DND-41 (cell line): ENCODE measurements around the gene MAG.

Experiments
- ATAC-seq: fragments of 200-7000 bp; cut with Tn5 transposase; 3 replicates; pipeline ENCODE4 v1.9.1; 2021; ENCODE audit warnings: low read depth; ENCODE audit not compliant: insufficient read depth
- DNase-seq: peaks from one replicate; pipeline ENCODE4 v3.0.0-alpha.2; 2020
- H2AFZ ChIP-seq: 2 replicates; pipeline ENCODE4 v1.6.0; 2012; ENCODE audit warnings: low read depth, low read length
- H3K27ac ChIP-seq: 2 replicates; pipeline ENCODE4 v1.5.1; 2012; ENCODE audit warnings: low read length, inconsistent platforms
- H3K27me3 ChIP-seq: fragments of 200-600 bp; sonication (generic); 2 replicates; pipeline ENCODE4 v1.6.0; 2012; ENCODE audit warnings: low read length, mild to moderate bottlenecking, inconsistent platforms; ENCODE audit not compliant: insufficient read depth, poor library complexity
- H3K36me3 ChIP-seq: 2 replicates; pipeline ENCODE4 v1.5.1; 2012; ENCODE audit warnings: low read length, inconsistent platforms; ENCODE audit not compliant: insufficient read depth
- H3K4me1 ChIP-seq: 2 replicates; pipeline ENCODE4 v1.5.1; 2012; ENCODE audit warnings: mild to moderate bottlenecking, low read length; ENCODE audit not compliant: insufficient read depth
- H3K4me2 ChIP-seq: 2 replicates; pipeline ENCODE4 v1.6.0; 2012; ENCODE audit warnings: mild to moderate bottlenecking, moderate library complexity, low read length, inconsistent platforms; ENCODE audit not compliant: insufficient read depth
- H3K4me3 ChIP-seq, 2 experiments: fragments of 200-600 bp in 1 of 2; shearing (Covaris generic) in 1 of 2; 2 replicates each; pipeline ENCODE4 v1.5.1; 2012 to 2016; ENCODE audit warnings: inconsistent platforms in 2 of 2, low read length in 2 of 2, mild to moderate bottlenecking in 2 of 2, low read depth in 1 of 2, moderate library complexity in 1 of 2
- H3K79me2 ChIP-seq: 2 replicates; pipeline ENCODE4 v1.6.0; 2012; ENCODE audit warnings: low read length, inconsistent platforms; ENCODE audit not compliant: insufficient read depth
- H3K9ac ChIP-seq: 2 replicates; pipeline ENCODE4 v1.6.0; 2012; ENCODE audit warnings: low read depth, mild to moderate bottlenecking, inconsistent platforms, low read length, moderate library complexity
- H3K9me3 ChIP-seq: 2 replicates; pipeline ENCODE4 v1.5.1; 2012; ENCODE audit warnings: low read length, moderate library complexity, mild to moderate bottlenecking, inconsistent platforms; ENCODE audit not compliant: insufficient read depth, severe bottlenecking
- H4K20me1 ChIP-seq: 2 replicates; pipeline ENCODE4 v1.6.0; 2012; ENCODE audit warnings: low read length; ENCODE audit not compliant: insufficient read depth
- CTCF ChIP-seq: IDR thresholded peaks from 2 replicates; pipeline ENCODE4 v1.5.1; 2012; ENCODE audit warnings: borderline replicate concordance, low read length, moderate library complexity, mild to moderate bottlenecking; ENCODE audit not compliant: poor library complexity, severe bottlenecking; ENCODE audit errors: extremely low read depth
- EZH2 ChIP-seq: IDR thresholded peaks from 3 replicates; pipeline ENCODE4 v1.6.1; 2012; ENCODE audit warnings: borderline replicate concordance, low read depth, mild to moderate bottlenecking, moderate library complexity, low read length, inconsistent platforms; ENCODE audit not compliant: severe bottlenecking

The MAG gene

GRCh38 chr19:35261356-35262100, 30.4 kb upstream of the MAG start:
- Histone ChIP-seq H3K9ac (no peak overlapping the region), H3K4me3 (no peak overlapping the region), H3K4me2 (no peak overlapping the region), H3K36me3 (peaks cover 6% of the 10 kb centered on the region), H3K27me3 (no peaks in the 10 kb centered on the region), H3K9me3 (no peaks in the 10 kb centered on the region), H4K20me1 (peaks cover 16% of the 10 kb centered on the region), H3K4me1 (peaks cover 6% of the 10 kb centered on the region), H2AFZ (no peak overlapping the region), H3K79me2 (peaks cover 3% of the 10 kb centered on the region), H3K27ac (no peak overlapping the region)
- no peak for TF ChIP-seq EZH2
- TF ChIP-seq CTCF, result no peak
- DNase-seq (no peak), ATAC-seq (no peak; the same call in 2 of the 3 replicates)

GRCh38 chr19:35262101-35262761, 29.7 kb upstream of the MAG start:
- Histone ChIP-seq H3K36me3 (peaks cover 9% of the 10 kb centered on the region), H3K4me2 (no peak overlapping the region), H3K9ac (no peak overlapping the region), H3K4me1 (peaks cover 13% of the 10 kb centered on the region), H3K9me3 (no peaks in the 10 kb centered on the region), H3K27me3 (no peaks in the 10 kb centered on the region), H3K27ac (no peak overlapping the region), H3K79me2 (peaks cover 10% of the 10 kb centered on the region), H4K20me1 (peaks cover 21% of the 10 kb centered on the region), H2AFZ (no peak overlapping the region), H3K4me3 (no peak overlapping the region)
- no peak for DNase-seq
- ATAC-seq, result no peak; the same call in 2 of the 3 replicates
- TF ChIP-seq CTCF, result no peak
- no peak for TF ChIP-seq EZH2

- H3K4me3 ChIP-seq, result no peak overlapping the region
- H3K4me2 ChIP-seq, result no peak overlapping the region
- DNase-seq (no peak), ATAC-seq (no peak)
- H3K9ac ChIP-seq, result no peak overlapping the region
- peaks cover 19% of the 10 kb centered on the region for H3K79me2 ChIP-seq
- no peaks in the 10 kb centered on the region for H3K27me3 ChIP-seq
- TF ChIP-seq CTCF, result no peak
- TF ChIP-seq EZH2, result no peak
- no peak overlapping the region for H2AFZ ChIP-seq
- H3K27ac ChIP-seq, result no peak overlapping the region
- H4K20me1 ChIP-seq, result peaks cover 20% of the 10 kb centered on the region
- H3K9me3 ChIP-seq, result no peaks in the 10 kb centered on the region
- peaks cover 9% of the 10 kb centered on the region for H3K36me3 ChIP-seq
- peaks cover 13% of the 10 kb centered on the region for H3K4me1 ChIP-seq
These were observed 27.5 kb upstream of the MAG start for GRCh38 chr19:35264268-35265125.
